Osteocyte (in vitro differentiated cells): ENCODE data around the gene IPO5. TPM values are rescaled to one million over a fixed set of nuclear protein-coding genes. Genes with fewer than 3 reads are reported as not detected.

ENCODE experiments used
- DNase-seq: peaks from one replicate; pipeline ENCODE4 v3.0.0; 2021; ENCODE audit warnings: mixed read lengths; ENCODE audit not compliant: unreplicated experiment; ENCODE audit errors: extremely low spot score
- H3K27ac Mint-ChIP-seq: one replicate; pipeline ENCODE4 v1.8.0; 2021; ENCODE audit warnings: mild to moderate bottlenecking, mixed read lengths; ENCODE audit not compliant: unreplicated experiment
- H3K27me3 Mint-ChIP-seq: one replicate; pipeline ENCODE4 v1.8.0; 2021; ENCODE audit warnings: mixed read lengths; ENCODE audit not compliant: unreplicated experiment
- H3K36me3 Mint-ChIP-seq: one replicate; pipeline ENCODE4 v1.8.0; 2021; ENCODE audit warnings: mixed read lengths; ENCODE audit not compliant: unreplicated experiment
- H3K4me1 Mint-ChIP-seq: one replicate; pipeline ENCODE4 v1.8.0; 2021; ENCODE audit warnings: mixed read lengths; ENCODE audit not compliant: unreplicated experiment
- H3K4me3 Mint-ChIP-seq: one replicate; pipeline ENCODE4 v1.8.0; 2021; ENCODE audit warnings: mild to moderate bottlenecking, moderate library complexity, mixed read lengths; ENCODE audit not compliant: unreplicated experiment
- H3K9me3 Mint-ChIP-seq: one replicate; pipeline ENCODE4 v1.8.0; 2021; ENCODE audit warnings: mixed read lengths; ENCODE audit not compliant: unreplicated experiment
- CTCF ChIP-seq: fragments of 200-600 bp; sonication (generic); IDR thresholded peaks from 2 replicates; pipeline ENCODE4 v1.5.0; 2021; ENCODE audit warnings: antibody characterized with exemption, mild to moderate bottlenecking, moderate library complexity
- total RNA-seq: library from RNA; stranded (reverse); gene quantifications from 2 replicates; pipeline ENCODE4 v1.2.1, GENCODE V29; 2021

Gene IPO5
- total RNA-seq, 1 donor from 2014 or later: 143 TPM

GRCh38 chr13:97979051-97979450, 25.6 kb downstream of the IPO5 start:
- no peak for DNase-seq
- H3K4me3 Mint-ChIP-seq: peak overlapping the region; percentile 93
- peak overlapping the region; percentile 94 for H3K27ac Mint-ChIP-seq
- peaks cover 3% of the 10 kb centered on the region for H3K36me3 Mint-ChIP-seq
- peaks cover 52% of the 10 kb centered on the region for H3K4me1 Mint-ChIP-seq
- TF ChIP-seq CTCF: no peak
- no peaks in the 10 kb centered on the region for H3K9me3 Mint-ChIP-seq
- no peaks in the 10 kb centered on the region for H3K27me3 Mint-ChIP-seq

GRCh38 chr13:97979556-97979955, 26.1 kb downstream of the IPO5 start:
- H3K4me1 Mint-ChIP-seq: peaks cover 52% of the 10 kb centered on the region
- no peak overlapping the region for H3K4me3 Mint-ChIP-seq
- DNase-seq: no peak
- no peaks in the 10 kb centered on the region for H3K9me3 Mint-ChIP-seq
- no peak for TF ChIP-seq CTCF
- H3K27me3 Mint-ChIP-seq: no peaks in the 10 kb centered on the region
- H3K27ac Mint-ChIP-seq: peak overlapping the region; percentile 63
- peaks cover 6% of the 10 kb centered on the region for H3K36me3 Mint-ChIP-seq

- H3K4me3 Mint-ChIP-seq: no peak overlapping the region
- H3K36me3 Mint-ChIP-seq: peaks cover 19% of the 10 kb centered on the region
- no peak for DNase-seq
- H3K4me1 Mint-ChIP-seq: peaks cover 43% of the 10 kb centered on the region
- no peaks in the 10 kb centered on the region for H3K9me3 Mint-ChIP-seq
- no peaks in the 10 kb centered on the region for H3K27me3 Mint-ChIP-seq
- TF ChIP-seq CTCF: no peak
- peak overlapping the region; percentile 59 for H3K27ac Mint-ChIP-seq
These were observed 28.8 kb downstream of the IPO5 start for GRCh38 chr13:97982286-97982685.

- DNase-seq: no peak
- Mint-ChIP-seq H3K4me1 (peaks cover 8% of the 10 kb centered on the region), H3K27ac (no peak overlapping the region), H3K9me3 (no peaks in the 10 kb centered on the region), H3K27me3 (no peaks in the 10 kb centered on the region), H3K36me3 (peaks cover 45% of the 10 kb centered on the region), H3K4me3 (no peak overlapping the region)
- TF ChIP-seq CTCF: no peak
These were observed 33.4 kb downstream of the IPO5 start for GRCh38 chr13:97986835-97987234.

- DNase-seq: no peak
- H3K4me3 Mint-ChIP-seq: no peak overlapping the region
- H3K36me3 Mint-ChIP-seq: peaks cover 54% of the 10 kb centered on the region
These were observed 46.2 kb downstream of the IPO5 start for GRCh38 chr13:97999653-98000052.

More at GRCh38 chr13:97999653-98000052, 46.2 kb downstream of the IPO5 start:
- no peaks in the 10 kb centered on the region for H3K27me3 Mint-ChIP-seq
- no peak overlapping the region for H3K27ac Mint-ChIP-seq
- TF ChIP-seq CTCF: no peak
- peaks cover 17% of the 10 kb centered on the region for H3K4me1 Mint-ChIP-seq
- H3K9me3 Mint-ChIP-seq: no peaks in the 10 kb centered on the region
